HepG2 (cell line): ENCODE data around the gene INA. TPM values are rescaled to one million over a fixed set of nuclear protein-coding genes. Genes with fewer than 3 reads are reported as not detected.

ENCODE experiments used
- ATAC-seq: fragments of 200-7000 bp; cut with Tn5 transposase; 3 replicates; pipeline ENCODE4 v1.9.1; 2020; ENCODE audit warnings: mild to moderate bottlenecking, moderate library complexity
- BruUV-seq: library from RNA; stranded (reverse); fragments of 400-500 nt; replicated peaks from 2 replicates; lab custom pipeline; 2021; lab: Mats Ljungman, UMichigan
- CTCF ChIA-PET: fragments of 300-600 bp; formaldehyde crosslinking; extraction: SDS; loops from one replicate; lab custom pipeline; 2021; ENCODE audit warnings: low total read pairs, inconsistent platforms, low intra/inter-chr PET ratio; lab: Yijun Ruan, JAX
- POLR2A ChIA-PET: fragments of 350-600 bp; sonication (Branson Sonifier 250); formaldehyde crosslinking; loops from one replicate; lab custom pipeline; 2020; ENCODE audit warnings: antibody characterized with exemption, inconsistent platforms; lab: Yijun Ruan, JAX
- DNase-seq: peaks from one replicate; pipeline ENCODE4 v3.0.0-alpha.2; 2015; ENCODE audit warnings: low spot score
- FAIRE-seq: peaks from 3 replicates; lab custom pipeline; 2011; peaks lifted over from hg19 to GRCh38; lab: Jason Lieb, UNC
- H2AFZ ChIP-seq: one replicate; pipeline ENCODE4 v1.6.1; 2011; ENCODE audit warnings: low read length, inconsistent platforms
- H3K27ac ChIP-seq: fragments of 300-600 bp; 3 replicates; pipeline ENCODE4 v1.8.0; 2011; ENCODE audit warnings: mixed run types, mild to moderate bottlenecking, mixed read lengths, low read length, inconsistent platforms; ENCODE audit not compliant: insufficient read depth; ENCODE audit errors: extremely low read length
- H3K27me3 ChIP-seq, 2 experiments: fragments of 200-600 bp in 1 of 2; 2 replicates in 1 of 2; 3 replicates in 1 of 2; pipeline versions ENCODE4 v1.6.0 to v1.8.0; 2011; ENCODE audit warnings: low read length in 2 of 2, mild to moderate bottlenecking in 2 of 2, moderate library complexity in 2 of 2, inconsistent platforms in 1 of 2; ENCODE audit not compliant: insufficient read depth in 2 of 2, control insufficient read depth in 1 of 2
- H3K36me3 ChIP-seq, 2 experiments: fragments of 200-600 bp in 1 of 2; replicated peaks in 1 of 2; 2 replicates in 1 of 2; 3 replicates in 1 of 2; pipeline versions ENCODE4 v1.5.1 to v1.8.0; 2011; ENCODE audit warnings: low read length in 2 of 2, inconsistent platforms in 1 of 2; ENCODE audit not compliant: insufficient read depth in 2 of 2, control insufficient read depth in 1 of 2
- H3K4me1 ChIP-seq: 2 replicates; pipeline ENCODE4 v1.5.1; 2012; ENCODE audit warnings: low read length, inconsistent platforms; ENCODE audit not compliant: insufficient read depth
- H3K4me2 ChIP-seq: 2 replicates; pipeline ENCODE4 v1.6.0; 2011; ENCODE audit warnings: low read depth, low read length, inconsistent platforms
- H3K4me3 ChIP-seq, 3 experiments: fragments of 200-600 bp in 1 of 3; sonication (generic), shearing (Covaris generic) in 1 of 3; replicated peaks in 1 of 3; 2 replicates each; pipeline ENCODE4 v1.5.1; 2011 to 2016; ENCODE audit warnings: low read length in 3 of 3, inconsistent platforms in 2 of 3, low read depth in 2 of 3, mild to moderate bottlenecking in 2 of 3, control low read depth in 1 of 3, mixed read lengths in 1 of 3; ENCODE audit not compliant: insufficient read depth in 1 of 3
- H3K79me2 ChIP-seq: one replicate; pipeline ENCODE4 v1.6.1; 2011; ENCODE audit warnings: low read length, inconsistent platforms; ENCODE audit not compliant: insufficient read depth
- H3K9ac ChIP-seq: 2 replicates; pipeline ENCODE4 v1.6.0; 2011; ENCODE audit warnings: mild to moderate bottlenecking, low read depth, low read length, inconsistent platforms; ENCODE audit not compliant: insufficient read depth
- H3K9me3 ChIP-seq: 2 replicates; pipeline ENCODE4 v1.5.1; 2012; ENCODE audit warnings: mild to moderate bottlenecking, low read length
- H4K20me1 ChIP-seq: 2 replicates; pipeline ENCODE4 v1.6.0; 2011; ENCODE audit warnings: inconsistent platforms, mild to moderate bottlenecking, low read length, moderate library complexity; ENCODE audit not compliant: insufficient read depth
- CEBPG ChIP-seq: IDR thresholded peaks from 2 replicates; pipeline ENCODE4 v1.6.1; 2016
- CREM ChIP-seq, 2 experiments: sonication (generic) in 1 of 2; formaldehyde crosslinking in 1 of 2; IDR thresholded peaks; 2 replicates each; pipeline versions ENCODE4 v1.4.0 to v1.6.1; 2016 to 2020; ENCODE audit warnings: antibody characterized with exemption in 1 of 2, mild to moderate bottlenecking in 1 of 2, missing genetic modification reagents in 1 of 2
- DPF2 ChIP-seq: sonication (generic); formaldehyde crosslinking; IDR thresholded peaks from 2 replicates; pipeline ENCODE4 v1.4.0; 2020; ENCODE audit warnings: mild to moderate bottlenecking, low read depth, missing genetic modification reagents, borderline replicate concordance
- FOXO1 ChIP-seq: sonication (generic); formaldehyde crosslinking; IDR thresholded peaks from 2 replicates; pipeline ENCODE4 v1.4.0; 2020; ENCODE audit warnings: missing genetic modification reagents
- GATAD1 ChIP-seq: IDR thresholded peaks from 2 replicates; pipeline ENCODE4 v1.6.1; 2016; ENCODE audit warnings: missing genetic modification reagents, missing compliant biosample characterization
- HMG20A ChIP-seq: IDR thresholded peaks from 2 replicates; pipeline ENCODE4 v1.6.1; 2016; ENCODE audit warnings: borderline replicate concordance
- HNF4A ChIP-seq: sonication (generic); formaldehyde crosslinking; IDR thresholded peaks from 2 replicates; pipeline ENCODE4 v1.4.0; 2020; ENCODE audit warnings: missing genetic modification reagents
- NCOR1 ChIP-seq: fragments of 200-600 bp; sonication (generic); IDR thresholded peaks from 2 replicates; pipeline ENCODE4 v1.7.0; 2017; ENCODE audit warnings: antibody characterized with exemption, low read length, borderline replicate concordance
- NFIC ChIP-seq: IDR thresholded peaks from 2 replicates; pipeline ENCODE4 v1.6.1; 2012; ENCODE audit warnings: mild to moderate bottlenecking, low read length, inconsistent platforms
- NR2F6 ChIP-seq, 2 experiments: IDR thresholded peaks; 2 replicates each; pipeline ENCODE4 v1.6.1; 2016; ENCODE audit warnings: antibody characterized with exemption in 1 of 2, mild to moderate bottlenecking in 1 of 2
- PHF21A ChIP-seq: sonication (generic); formaldehyde crosslinking; IDR thresholded peaks from 2 replicates; pipeline ENCODE4 v1.5.0; 2020; ENCODE audit warnings: mild to moderate bottlenecking, missing genetic modification reagents
- PITX1 ChIP-seq: sonication (generic); formaldehyde crosslinking; IDR thresholded peaks from 2 replicates; pipeline ENCODE4 v1.5.1; 2020; ENCODE audit warnings: mild to moderate bottlenecking, missing genetic modification reagents
- RAD21 ChIP-seq: fragments of 450-650 bp; formaldehyde crosslinking; IDR thresholded peaks from 2 replicates; pipeline ENCODE4 v1.5.0; 2020; ENCODE audit warnings: mild to moderate bottlenecking
- RNF219 ChIP-seq: sonication (generic); formaldehyde crosslinking; IDR thresholded peaks from 2 replicates; pipeline ENCODE4 v1.5.0; 2020; ENCODE audit warnings: mild to moderate bottlenecking, missing genetic modification reagents
- SMC3 ChIP-seq: IDR thresholded peaks from 2 replicates; pipeline ENCODE4 v1.6.1; 2011; ENCODE audit warnings: low read length, improper control_type of control experiment
- WGBS: methylation state at CpG from one replicate; pipeline ENCODE4 v1.1.6; 2017; ENCODE audit warnings: low lambda C conversion rate; 5-methylcytosine and 5-hydroxymethylcytosine counted together
- in situ Hi-C: cut with HindIII; loops from 2 replicates; pipeline ENCODE4 v1.10.0; 2017; ENCODE audit warnings: low pct_unique_long_range_greater_than_20kb; ENCODE audit not compliant: extremely low pct_ligation_motif_present
- intact Hi-C: fragments of 100-400 bp; cut with micrococcal nuclease; formaldehyde crosslinking; loops from one replicate; pipeline ENCODE4 v1.10.0; 2022; ENCODE audit not compliant: unreplicated experiment
- polyA plus RNA-seq, 8 experiments: library from polyadenylated mRNA; depleted of rRNA in 3 of 8; stranded (reverse) in 7 of 8; unstranded in 1 of 8; fragments of >200 nt; fragmentation: Illumina TruSeq in 4 of 8; extraction: Trizol in 4 of 8; gene quantifications; 2 replicates each; pipeline versions ENCODE4 v1.2.1 to v1.2.3, GENCODE V29; 2011 to 2016; ENCODE audit warnings: low read depth in 4 of 8, missing spikeins in 1 of 8, mixed read lengths in 1 of 8; ENCODE audit not compliant: insufficient read depth in 1 of 8
- total RNA-seq, 5 experiments: library from RNA; depleted of rRNA; stranded (reverse); fragments of >200 nt; fragmentation: Illumina TruSeq; extraction: Trizol; gene quantifications; 2 replicates each; pipeline ENCODE4 v1.2.3, GENCODE V29; 2016; ENCODE audit warnings: low read depth in 1 of 5
- TF ChIP-seq, protein P1 (sequence below): sonication (generic); formaldehyde crosslinking; IDR thresholded peaks from 2 replicates; pipeline ENCODE4 v1.4.0; 2020; ENCODE audit warnings: missing genetic modification reagents
- TF ChIP-seq, protein P2 (sequence below): sonication (generic); formaldehyde crosslinking; IDR thresholded peaks from 2 replicates; pipeline ENCODE4 v1.4.0; 2020; ENCODE audit warnings: missing genetic modification reagents

The INA gene
- total and polyA plus RNA-seq, 2 of the 13 experiments (the other 11 are each of a cell fraction or from before 2014, with no cell fraction given) = 0.04 to 0.13 TPM

DNA sequence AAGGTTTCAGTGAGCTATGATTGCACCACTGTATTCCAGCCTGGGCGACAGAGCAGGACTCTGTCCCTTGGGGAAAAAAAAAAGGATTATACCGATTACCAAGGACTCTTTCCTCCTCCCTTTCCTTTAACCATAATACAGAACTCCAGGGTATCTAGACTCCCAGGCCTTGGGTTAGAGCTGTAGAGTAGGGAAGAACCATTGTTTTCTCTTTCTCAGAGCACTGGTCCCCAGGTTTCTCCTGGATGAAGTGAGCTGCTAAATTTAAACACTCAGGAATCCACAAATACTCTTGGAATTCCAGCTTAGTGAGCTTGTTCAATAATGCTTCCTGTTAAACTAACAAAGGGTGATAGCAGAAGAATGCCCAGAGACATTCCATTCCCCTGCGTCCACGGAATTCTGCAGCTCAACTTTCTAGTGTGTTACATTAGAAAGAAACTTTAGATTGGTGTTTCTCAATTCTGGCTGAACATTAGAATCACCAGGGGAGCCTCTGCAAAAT lies 45.8 kb upstream of the INA start:
- FAIRE-seq (peak; percentile 80), DNase-seq (peak; percentile 95), ATAC-seq (peak; percentile 91)
- no peak overlapping the region for H2AFZ ChIP-seq
- ChIA-PET CTCF (no interaction called here), POLR2A (interaction anchor here (0.7 to 6.3 kb wide), 13 partner anchors 8 to 313 kb away, joined by 3 to 65 read pairs (median 5); partner anchors contain the start of genes CNNM2 and NT5C2)
- 3% methylated on average over 4 of the region's 4 CpGs for WGBS
- BruUV-seq = no TSS peak
- no peaks in the 10 kb centered on the region for H3K27me3 ChIP-seq
- H3K79me2 ChIP-seq = no peaks in the 10 kb centered on the region
- peaks cover 71% of the 10 kb centered on the region for H3K4me1 ChIP-seq
- H3K4me2 ChIP-seq = peak overlapping the region; percentile 49
- in situ Hi-C loops = no loop called here
- no peaks in the 10 kb centered on the region for H3K9me3 ChIP-seq
- no peaks in the 10 kb centered on the region for H3K36me3 ChIP-seq
- no peaks in the 10 kb centered on the region for H4K20me1 ChIP-seq
- H3K4me3 ChIP-seq = peak overlapping the region in 1 of 3 experiments; percentile 23; a peak in 1 of 6 replicates
- H3K27ac ChIP-seq = peak overlapping the region; percentile 81
- H3K9ac ChIP-seq = peak overlapping the region; percentile 51; the same call in 1 of the 2 replicates
- intact Hi-C loops = no loop called here
- TF ChIP-seq FOXO1 (CRISPR knock-in tag) (peak; percentile 34; the same call in 1 of the 2 replicates), PITX1 (CRISPR knock-in tag) (peak; percentile 47; the same call in 1 of the 2 replicates), DPF2 (CRISPR knock-in tag) (peak; percentile 68; the same call in 1 of the 2 replicates), NCOR1 (0 out of 2 replicates have a peak, but pooled peaks have one; percentile 24), HNF4A (CRISPR knock-in tag) (peak; percentile 50), PHF21A (CRISPR knock-in tag) (peak; percentile 79; the same call in 1 of the 2 replicates), SMC3 (no peak), CEBPG (CRISPR knock-in tag) (peak; percentile 35), NFIC (peak; percentile 68; the same call in 1 of the 2 replicates), CREM (IDR thresholded peaks at IDR 0.05) (peak; percentile 57; the same call in 1 of the 2 replicates), CREM (CRISPR knock-in tag; IDR thresholded peaks at IDR 0.05) (no peak), RAD21 (no peak), RNF219 (no peak), GATAD1 (CRISPR knock-in tag) (0 out of 2 replicates have a peak, but pooled peaks have one; percentile 24), NR2F6 (IDR thresholded peaks at IDR 0.05) (peak; percentile 41; the same call in 1 of the 2 replicates), NR2F6 (CRISPR knock-in tag; IDR thresholded peaks at IDR 0.05) (no peak; the same call in 1 of the 2 replicates), HMG20A (CRISPR knock-in tag) (no peak)
- TF ChIP-seq, protein P1, sequence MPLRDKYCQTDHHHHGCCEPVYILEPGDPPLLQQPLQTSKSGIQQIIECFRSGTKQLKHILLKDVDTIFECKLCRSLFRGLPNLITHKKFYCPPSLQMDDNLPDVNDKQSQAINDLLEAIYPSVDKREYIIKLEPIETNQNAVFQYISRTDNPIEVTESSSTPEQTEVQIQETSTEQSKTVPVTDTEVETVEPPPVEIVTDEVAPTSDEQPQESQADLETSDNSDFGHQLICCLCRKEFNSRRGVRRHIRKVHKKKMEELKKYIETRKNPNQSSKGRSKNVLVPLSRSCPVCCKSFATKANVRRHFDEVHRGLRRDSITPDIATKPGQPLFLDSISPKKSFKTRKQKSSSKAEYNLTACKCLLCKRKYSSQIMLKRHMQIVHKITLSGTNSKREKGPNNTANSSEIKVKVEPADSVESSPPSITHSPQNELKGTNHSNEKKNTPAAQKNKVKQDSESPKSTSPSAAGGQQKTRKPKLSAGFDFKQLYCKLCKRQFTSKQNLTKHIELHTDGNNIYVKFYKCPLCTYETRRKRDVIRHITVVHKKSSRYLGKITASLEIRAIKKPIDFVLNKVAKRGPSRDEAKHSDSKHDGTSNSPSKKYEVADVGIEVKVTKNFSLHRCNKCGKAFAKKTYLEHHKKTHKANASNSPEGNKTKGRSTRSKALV = no peak
- TF ChIP-seq, protein P2, sequence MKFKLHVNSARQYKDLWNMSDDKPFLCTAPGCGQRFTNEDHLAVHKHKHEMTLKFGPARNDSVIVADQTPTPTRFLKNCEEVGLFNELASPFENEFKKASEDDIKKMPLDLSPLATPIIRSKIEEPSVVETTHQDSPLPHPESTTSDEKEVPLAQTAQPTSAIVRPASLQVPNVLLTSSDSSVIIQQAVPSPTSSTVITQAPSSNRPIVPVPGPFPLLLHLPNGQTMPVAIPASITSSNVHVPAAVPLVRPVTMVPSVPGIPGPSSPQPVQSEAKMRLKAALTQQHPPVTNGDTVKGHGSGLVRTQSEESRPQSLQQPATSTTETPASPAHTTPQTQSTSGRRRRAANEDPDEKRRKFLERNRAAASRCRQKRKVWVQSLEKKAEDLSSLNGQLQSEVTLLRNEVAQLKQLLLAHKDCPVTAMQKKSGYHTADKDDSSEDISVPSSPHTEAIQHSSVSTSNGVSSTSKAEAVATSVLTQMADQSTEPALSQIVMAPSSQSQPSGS (CRISPR knock-in tag) = peak; percentile 72
